HepG2 (cell line): ENCODE data around the gene ATP13A4. TPM values are rescaled to one million over a fixed set of nuclear protein-coding genes. Genes with fewer than 3 reads are reported as not detected.
A peak's percentile ranks its signal among the peaks of the same experiment; 100 is the strongest.

ENCODE experiments used
- MXI1 ChIP-seq: IDR thresholded peaks from 3 replicates; pipeline ENCODE4 v1.6.1; 2012; ENCODE audit warnings: low read depth, low read length, inconsistent platforms, borderline replicate concordance
- ZNF543 ChIP-seq: sonication (generic); formaldehyde crosslinking; IDR thresholded peaks from 2 replicates; pipeline ENCODE4 v1.4.0; 2020; ENCODE audit warnings: mild to moderate bottlenecking, missing genetic modification reagents
- polyA plus RNA-seq, 8 experiments: library from polyadenylated mRNA; depleted of rRNA in 3 of 8; stranded (reverse) in 7 of 8; unstranded in 1 of 8; fragments of >200 nt; fragmentation: Illumina TruSeq in 4 of 8; extraction: Trizol in 4 of 8; gene quantifications; 2 replicates each; pipeline versions ENCODE4 v1.2.1 to v1.2.3, GENCODE V29; 2011 to 2016; ENCODE audit warnings: low read depth in 4 of 8, missing spikeins in 1 of 8, mixed read lengths in 1 of 8; ENCODE audit not compliant: insufficient read depth in 1 of 8
- total RNA-seq, 5 experiments: library from RNA; depleted of rRNA; stranded (reverse); fragments of >200 nt; fragmentation: Illumina TruSeq; extraction: Trizol; gene quantifications; 2 replicates each; pipeline ENCODE4 v1.2.3, GENCODE V29; 2016; ENCODE audit warnings: low read depth in 1 of 5
- TF ChIP-seq, protein P1 (sequence below): sonication (generic); formaldehyde crosslinking; IDR thresholded peaks from 2 replicates; pipeline ENCODE4 v1.4.0; 2020; ENCODE audit warnings: missing genetic modification reagents
- TF ChIP-seq, protein P2 (sequence below): sonication (generic); formaldehyde crosslinking; IDR thresholded peaks from 2 replicates; pipeline ENCODE4 v1.5.1; 2020; ENCODE audit warnings: mild to moderate bottlenecking, missing genetic modification reagents, moderate library complexity
- TF ChIP-seq, protein P3 (sequence below): sonication (generic); formaldehyde crosslinking; conservative IDR thresholded peaks from 2 replicates; pipeline ENCODE4 v1.4.0; 2020; ENCODE audit warnings: missing genetic modification reagents
- TF ChIP-seq, protein P4 (sequence below), 2 experiments: sonication (generic) in 1 of 2; formaldehyde crosslinking in 1 of 2; IDR thresholded peaks; 2 replicates each; pipeline versions ENCODE4 v1.6.1 to v1.9.0; 2014 to 2022; ENCODE audit warnings: antibody characterized with exemption in 1 of 2, borderline replicate concordance in 1 of 2, inconsistent platforms in 1 of 2, low read depth in 1 of 2, missing genetic modification reagents in 1 of 2
- TF ChIP-seq, protein P5 (sequence below): sonication (generic); formaldehyde crosslinking; IDR thresholded peaks from 2 replicates; pipeline ENCODE4 v1.4.0; 2020; ENCODE audit warnings: mild to moderate bottlenecking, missing genetic modification reagents, borderline replicate concordance
- TF ChIP-seq, protein P6 (sequence below): sonication (generic); formaldehyde crosslinking; IDR thresholded peaks from 2 replicates; pipeline ENCODE4 v1.4.0; 2020; ENCODE audit warnings: missing genetic modification reagents

Gene ATP13A4
- total and polyA plus RNA-seq, 2 of the 13 experiments (the other 11 are each of a cell fraction or from before 2014, with no cell fraction given): 0.01 to 0.07 TPM

DNA sequence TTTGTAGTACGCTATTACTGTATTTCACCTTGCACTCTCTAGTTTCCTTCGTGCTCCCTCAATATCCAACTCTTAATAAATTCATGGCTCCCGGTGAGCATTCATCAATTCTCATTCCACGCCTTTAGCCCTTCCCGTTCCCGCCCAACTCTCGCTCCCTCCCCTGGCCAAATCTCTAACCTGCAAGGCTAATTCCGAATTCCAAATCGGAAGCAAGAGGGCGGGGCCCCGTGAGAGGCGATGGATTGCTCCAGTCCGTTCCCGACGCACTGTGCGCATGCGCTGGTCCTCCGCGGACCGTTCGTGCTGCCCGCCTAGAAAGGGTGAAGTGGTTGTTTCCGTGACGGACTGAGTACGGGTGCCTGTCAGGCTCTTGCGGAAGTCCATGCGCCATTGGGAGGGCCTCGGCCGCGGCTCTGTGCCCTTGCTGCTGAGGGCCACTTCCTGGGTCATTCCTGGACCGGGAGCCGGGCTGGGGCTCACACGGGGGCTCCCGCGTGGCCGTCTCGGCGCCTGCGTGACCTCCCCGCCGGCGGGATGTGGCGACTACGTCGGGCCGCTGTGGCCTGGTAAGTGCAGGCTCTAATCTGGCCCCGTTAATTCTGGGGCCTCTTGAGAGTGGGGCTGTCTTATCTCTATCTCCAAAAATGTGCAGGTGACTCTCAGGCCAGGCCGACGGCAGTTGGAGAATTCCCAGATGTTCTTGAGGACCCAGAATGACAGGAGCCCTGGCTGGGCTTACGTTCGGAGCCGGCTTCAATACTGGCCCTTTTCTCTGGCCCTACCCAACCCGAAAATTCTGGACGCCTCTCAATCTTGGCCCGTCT, 38.4 kb upstream of the ATP13A4 start, which contains the start of gene OPA1 (continued):
- peak; percentile 57; the same call in 1 of the 2 replicates for TF ChIP-seq ZNF543 (CRISPR knock-in tag)
- TF ChIP-seq, protein P1, sequence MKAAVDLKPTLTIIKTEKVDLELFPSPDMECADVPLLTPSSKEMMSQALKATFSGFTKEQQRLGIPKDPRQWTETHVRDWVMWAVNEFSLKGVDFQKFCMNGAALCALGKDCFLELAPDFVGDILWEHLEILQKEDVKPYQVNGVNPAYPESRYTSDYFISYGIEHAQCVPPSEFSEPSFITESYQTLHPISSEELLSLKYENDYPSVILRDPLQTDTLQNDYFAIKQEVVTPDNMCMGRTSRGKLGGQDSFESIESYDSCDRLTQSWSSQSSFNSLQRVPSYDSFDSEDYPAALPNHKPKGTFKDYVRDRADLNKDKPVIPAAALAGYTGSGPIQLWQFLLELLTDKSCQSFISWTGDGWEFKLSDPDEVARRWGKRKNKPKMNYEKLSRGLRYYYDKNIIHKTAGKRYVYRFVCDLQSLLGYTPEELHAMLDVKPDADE (CRISPR knock-in tag): no peak
- TF ChIP-seq, protein P2, sequence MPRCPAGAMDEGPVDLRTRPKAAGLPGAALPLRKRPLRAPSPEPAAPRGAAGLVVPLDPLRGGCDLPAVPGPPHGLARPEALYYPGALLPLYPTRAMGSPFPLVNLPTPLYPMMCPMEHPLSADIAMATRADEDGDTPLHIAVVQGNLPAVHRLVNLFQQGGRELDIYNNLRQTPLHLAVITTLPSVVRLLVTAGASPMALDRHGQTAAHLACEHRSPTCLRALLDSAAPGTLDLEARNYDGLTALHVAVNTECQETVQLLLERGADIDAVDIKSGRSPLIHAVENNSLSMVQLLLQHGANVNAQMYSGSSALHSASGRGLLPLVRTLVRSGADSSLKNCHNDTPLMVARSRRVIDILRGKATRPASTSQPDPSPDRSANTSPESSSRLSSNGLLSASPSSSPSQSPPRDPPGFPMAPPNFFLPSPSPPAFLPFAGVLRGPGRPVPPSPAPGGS (CRISPR knock-in tag): peak; percentile 15; the same call in 1 of the 2 replicates
- TF ChIP-seq, protein P3, sequence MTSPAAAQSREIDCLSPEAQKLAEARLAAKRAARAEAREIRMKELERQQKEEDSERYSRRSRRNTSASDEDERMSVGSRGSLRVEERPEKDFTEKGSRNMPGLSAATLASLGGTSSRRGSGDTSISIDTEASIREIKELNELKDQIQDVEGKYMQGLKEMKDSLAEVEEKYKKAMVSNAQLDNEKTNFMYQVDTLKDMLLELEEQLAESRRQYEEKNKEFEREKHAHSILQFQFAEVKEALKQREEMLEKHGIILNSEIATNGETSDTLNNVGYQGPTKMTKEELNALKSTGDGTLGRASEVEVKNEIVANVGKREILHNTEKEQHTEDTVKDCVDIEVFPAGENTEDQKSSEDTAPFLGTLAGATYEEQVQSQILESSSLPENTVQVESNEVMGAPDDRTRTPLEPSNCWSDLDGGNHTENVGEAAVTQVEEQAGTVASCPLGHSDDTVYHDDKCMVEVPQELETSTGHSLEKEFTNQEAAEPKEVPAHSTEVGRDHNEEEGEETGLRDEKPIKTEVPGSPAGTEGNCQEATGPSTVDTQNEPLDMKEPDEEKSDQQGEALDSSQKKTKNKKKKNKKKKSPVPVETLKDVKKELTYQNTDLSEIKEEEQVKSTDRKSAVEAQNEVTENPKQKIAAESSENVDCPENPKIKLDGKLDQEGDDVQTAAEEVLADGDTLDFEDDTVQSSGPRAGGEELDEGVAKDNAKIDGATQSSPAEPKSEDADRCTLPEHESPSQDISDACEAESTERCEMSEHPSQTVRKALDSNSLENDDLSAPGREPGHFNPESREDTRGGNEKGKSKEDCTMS (CRISPR knock-in tag): no peak
- TF ChIP-seq, protein P4, sequence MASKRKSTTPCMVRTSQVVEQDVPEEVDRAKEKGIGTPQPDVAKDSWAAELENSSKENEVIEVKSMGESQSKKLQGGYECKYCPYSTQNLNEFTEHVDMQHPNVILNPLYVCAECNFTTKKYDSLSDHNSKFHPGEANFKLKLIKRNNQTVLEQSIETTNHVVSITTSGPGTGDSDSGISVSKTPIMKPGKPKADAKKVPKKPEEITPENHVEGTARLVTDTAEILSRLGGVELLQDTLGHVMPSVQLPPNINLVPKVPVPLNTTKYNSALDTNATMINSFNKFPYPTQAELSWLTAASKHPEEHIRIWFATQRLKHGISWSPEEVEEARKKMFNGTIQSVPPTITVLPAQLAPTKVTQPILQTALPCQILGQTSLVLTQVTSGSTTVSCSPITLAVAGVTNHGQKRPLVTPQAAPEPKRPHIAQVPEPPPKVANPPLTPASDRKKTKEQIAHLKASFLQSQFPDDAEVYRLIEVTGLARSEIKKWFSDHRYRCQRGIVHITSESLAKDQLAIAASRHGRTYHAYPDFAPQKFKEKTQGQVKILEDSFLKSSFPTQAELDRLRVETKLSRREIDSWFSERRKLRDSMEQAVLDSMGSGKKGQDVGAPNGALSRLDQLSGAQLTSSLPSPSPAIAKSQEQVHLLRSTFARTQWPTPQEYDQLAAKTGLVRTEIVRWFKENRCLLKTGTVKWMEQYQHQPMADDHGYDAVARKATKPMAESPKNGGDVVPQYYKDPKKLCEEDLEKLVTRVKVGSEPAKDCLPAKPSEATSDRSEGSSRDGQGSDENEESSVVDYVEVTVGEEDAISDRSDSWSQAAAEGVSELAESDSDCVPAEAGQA (IDR thresholded peaks at IDR 0.05; ENCODE audit: low read depth): peak; percentile 89
- TF ChIP-seq, protein P4 (CRISPR knock-in tag; IDR thresholded peaks at IDR 0.05; ENCODE audit: borderline replicate concordance): peak; percentile 63; the same call in 1 of the 2 replicates
- TF ChIP-seq, protein P5, sequence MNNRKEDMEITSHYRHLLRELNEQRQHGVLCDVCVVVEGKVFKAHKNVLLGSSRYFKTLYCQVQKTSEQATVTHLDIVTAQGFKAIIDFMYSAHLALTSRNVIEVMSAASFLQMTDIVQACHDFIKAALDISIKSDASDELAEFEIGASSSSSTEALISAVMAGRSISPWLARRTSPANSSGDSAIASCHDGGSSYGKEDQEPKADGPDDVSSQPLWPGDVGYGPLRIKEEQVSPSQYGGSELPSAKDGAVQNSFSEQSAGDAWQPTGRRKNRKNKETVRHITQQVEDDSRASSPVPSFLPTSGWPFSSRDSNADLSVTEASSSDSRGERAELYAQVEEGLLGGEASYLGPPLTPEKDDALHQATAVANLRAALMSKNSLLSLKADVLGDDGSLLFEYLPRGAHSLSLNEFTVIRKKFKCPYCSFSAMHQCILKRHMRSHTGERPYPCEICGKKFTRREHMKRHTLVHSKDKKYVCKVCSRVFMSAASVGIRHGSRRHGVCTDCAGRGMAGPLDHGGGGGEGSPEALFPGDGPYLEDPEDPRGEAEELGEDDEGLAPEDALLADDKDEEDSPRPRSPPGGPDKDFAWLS (CRISPR knock-in tag): no peak
- TF ChIP-seq, protein P6, sequence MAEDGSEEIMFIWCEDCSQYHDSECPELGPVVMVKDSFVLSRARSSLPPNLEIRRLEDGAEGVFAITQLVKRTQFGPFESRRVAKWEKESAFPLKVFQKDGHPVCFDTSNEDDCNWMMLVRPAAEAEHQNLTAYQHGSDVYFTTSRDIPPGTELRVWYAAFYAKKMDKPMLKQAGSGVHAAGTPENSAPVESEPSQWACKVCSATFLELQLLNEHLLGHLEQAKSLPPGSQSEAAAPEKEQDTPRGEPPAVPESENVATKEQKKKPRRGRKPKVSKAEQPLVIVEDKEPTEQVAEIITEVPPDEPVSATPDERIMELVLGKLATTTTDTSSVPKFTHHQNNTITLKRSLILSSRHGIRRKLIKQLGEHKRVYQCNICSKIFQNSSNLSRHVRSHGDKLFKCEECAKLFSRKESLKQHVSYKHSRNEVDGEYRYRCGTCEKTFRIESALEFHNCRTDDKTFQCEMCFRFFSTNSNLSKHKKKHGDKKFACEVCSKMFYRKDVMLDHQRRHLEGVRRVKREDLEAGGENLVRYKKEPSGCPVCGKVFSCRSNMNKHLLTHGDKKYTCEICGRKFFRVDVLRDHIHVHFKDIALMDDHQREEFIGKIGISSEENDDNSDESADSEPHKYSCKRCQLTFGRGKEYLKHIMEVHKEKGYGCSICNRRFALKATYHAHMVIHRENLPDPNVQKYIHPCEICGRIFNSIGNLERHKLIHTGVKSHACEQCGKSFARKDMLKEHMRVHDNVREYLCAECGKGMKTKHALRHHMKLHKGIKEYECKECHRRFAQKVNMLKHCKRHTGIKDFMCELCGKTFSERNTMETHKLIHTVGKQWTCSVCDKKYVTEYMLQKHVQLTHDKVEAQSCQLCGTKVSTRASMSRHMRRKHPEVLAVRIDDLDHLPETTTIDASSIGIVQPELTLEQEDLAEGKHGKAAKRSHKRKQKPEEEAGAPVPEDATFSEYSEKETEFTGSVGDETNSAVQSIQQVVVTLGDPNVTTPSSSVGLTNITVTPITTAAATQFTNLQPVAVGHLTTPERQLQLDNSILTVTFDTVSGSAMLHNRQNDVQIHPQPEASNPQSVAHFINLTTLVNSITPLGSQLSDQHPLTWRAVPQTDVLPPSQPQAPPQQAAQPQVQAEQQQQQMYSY (CRISPR knock-in tag): peak; percentile 68; the same call in 1 of the 2 replicates
- TF ChIP-seq MXI1: peak; percentile 94
